ENCODE data around the gene CACNA2D3. TPM values are rescaled to one million over a fixed set of nuclear protein-coding genes. Genes with fewer than 3 reads are reported as not detected.

Gene CACNA2D3
- total RNA-seq, 2 experiments from 2014 or later = not detected

GRCh38 chr3:54165865-54166264 lies 43.5 kb downstream of the CACNA2D3 start:
- POLR2A ChIA-PET = no interaction called here
- Histone ChIP-seq H3K4me1 (ENCODE audit: insufficient read depth, low read length, poor library complexity, severe bottlenecking) (no peaks in the 10 kb centered on the region), H3K36me3 (ENCODE audit: insufficient read depth, low read length) (no peaks in the 10 kb centered on the region), H3K9me3 (ENCODE audit: low read length) (no peaks in the 10 kb centered on the region), H2AFZ (ENCODE audit: low read length) (no peak overlapping the region), H3K4me3 (ENCODE audit: low read depth, low read length, poor library complexity, severe bottlenecking) (no peak overlapping the region), H3K27ac (ENCODE audit: low read depth, low read length, poor library complexity, severe bottlenecking) (no peak overlapping the region), H4K20me1 (ENCODE audit: insufficient read depth, low read length) (no peaks in the 10 kb centered on the region), H3K79me2 (ENCODE audit: insufficient read depth, low read depth, low read length) (no peaks in the 10 kb centered on the region), H3K4me2 (ENCODE audit: low read length) (no peak overlapping the region), H3K9me2 (ENCODE audit: insufficient read depth, low read length) (no peaks in the 10 kb centered on the region)
- intact Hi-C loops (cut with micrococcal nuclease; ENCODE audit: unreplicated experiment) = no loop called here
- CTCF ChIA-PET (ENCODE audit: unreplicated experiment) = no interaction called here
- TF ChIP-seq CTCF (conservative IDR thresholded peaks at IDR 0.05; ENCODE audit: low read length) = no peak
- no peak for TF ChIP-seq EZH2phosphoT487 (IDR thresholded peaks at IDR 0.05; ENCODE audit: borderline replicate concordance, low read depth, low read length)
- no TSS peak for BruUV-seq (replicated peaks)
- DNase-seq (ENCODE audit: low spot score) = no peak

- BruUV-seq (replicated peaks) = no TSS peak
- no peaks in the 10 kb centered on the region for H3K9me2 ChIP-seq (ENCODE audit: insufficient read depth, low read length)
- H3K4me2 ChIP-seq (ENCODE audit: low read length) = no peak overlapping the region
- ChIA-PET CTCF (ENCODE audit: unreplicated experiment) (no interaction called here), POLR2A (no interaction called here)
- H3K27ac ChIP-seq (ENCODE audit: low read depth, low read length, poor library complexity, severe bottlenecking) = no peak overlapping the region
- intact Hi-C loops (cut with micrococcal nuclease; ENCODE audit: unreplicated experiment) = no loop called here
- H3K4me1 ChIP-seq (ENCODE audit: insufficient read depth, low read length, poor library complexity, severe bottlenecking) = no peaks in the 10 kb centered on the region
- H4K20me1 ChIP-seq (ENCODE audit: insufficient read depth, low read length) = no peaks in the 10 kb centered on the region
- H2AFZ ChIP-seq (ENCODE audit: low read length) = no peak overlapping the region
- no peak for TF ChIP-seq EZH2phosphoT487 (IDR thresholded peaks at IDR 0.05; ENCODE audit: borderline replicate concordance, low read depth, low read length)
- TF ChIP-seq CTCF (conservative IDR thresholded peaks at IDR 0.05; ENCODE audit: low read length) = no peak
- H3K79me2 ChIP-seq (ENCODE audit: insufficient read depth, low read depth, low read length) = no peaks in the 10 kb centered on the region
- H3K36me3 ChIP-seq (ENCODE audit: insufficient read depth, low read length) = no peaks in the 10 kb centered on the region
- H3K4me3 ChIP-seq (ENCODE audit: low read depth, low read length, poor library complexity, severe bottlenecking) = no peak overlapping the region
- H3K9me3 ChIP-seq (ENCODE audit: low read length) = no peaks in the 10 kb centered on the region
- no peak for DNase-seq (ENCODE audit: low spot score)
Measured at GRCh38 chr3:54167999-54168398, 45.6 kb downstream of the CACNA2D3 start.

- Histone ChIP-seq H3K9me3 (ENCODE audit: low read length) (no peaks in the 10 kb centered on the region), H3K36me3 (ENCODE audit: insufficient read depth, low read length) (no peaks in the 10 kb centered on the region), H3K4me3 (ENCODE audit: low read depth, low read length, poor library complexity, severe bottlenecking) (no peak overlapping the region), H3K27ac (ENCODE audit: low read depth, low read length, poor library complexity, severe bottlenecking) (no peak overlapping the region), H2AFZ (ENCODE audit: low read length) (no peak overlapping the region), H3K4me1 (ENCODE audit: insufficient read depth, low read length, poor library complexity, severe bottlenecking) (no peaks in the 10 kb centered on the region), H3K4me2 (ENCODE audit: low read length) (no peak overlapping the region), H3K79me2 (ENCODE audit: insufficient read depth, low read depth, low read length) (no peaks in the 10 kb centered on the region), H3K9me2 (ENCODE audit: insufficient read depth, low read length) (no peaks in the 10 kb centered on the region), H4K20me1 (ENCODE audit: insufficient read depth, low read length) (no peaks in the 10 kb centered on the region)
- CTCF ChIA-PET (ENCODE audit: unreplicated experiment) = no interaction called here
- TF ChIP-seq EZH2phosphoT487 (IDR thresholded peaks at IDR 0.05; ENCODE audit: borderline replicate concordance, low read depth, low read length) (no peak), CTCF (conservative IDR thresholded peaks at IDR 0.05; ENCODE audit: low read length) (no peak)
- intact Hi-C loops (cut with micrococcal nuclease; ENCODE audit: unreplicated experiment) = no loop called here
- POLR2A ChIA-PET = no interaction called here
- DNase-seq (ENCODE audit: low spot score) = no peak
- BruUV-seq (replicated peaks) = no TSS peak
Measured at GRCh38 chr3:54168451-54168850, 46.1 kb downstream of the CACNA2D3 start.
